SU-DHL-6 (cell line): ENCODE results near the gene SUN3.

ENCODE experiments used
- H2AFZ ChIP-seq: fragments of 200-600 bp; sonication (generic); 2 replicates; pipeline ENCODE4 v1.6.1; 2014; ENCODE audit warnings: low read depth, mild to moderate bottlenecking, moderate library complexity, mixed read lengths, antibody characterized with exemption, low read length; ENCODE audit not compliant: severe bottlenecking
- H3F3A ChIP-seq: fragments of 200-600 bp; shearing (Covaris generic); 2 replicates; pipeline ENCODE4 v1.6.0; 2016; ENCODE audit warnings: antibody characterized with exemption, mild to moderate bottlenecking; ENCODE audit not compliant: insufficient read depth
- H3K27ac ChIP-seq: fragments of 200-600 bp; sonication (generic); 2 replicates; pipeline ENCODE4 v1.5.1; 2016; ENCODE audit warnings: low read depth, mild to moderate bottlenecking, low read length, moderate library complexity, mixed read lengths
- H3K27me3 ChIP-seq: fragments of 200-600 bp; sonication (generic), shearing (Covaris generic); 2 replicates; pipeline ENCODE4 v1.6.0; 2014; ENCODE audit warnings: mild to moderate bottlenecking, low read length
- H3K36me3 ChIP-seq: fragments of 200-600 bp; sonication (generic); 2 replicates; pipeline ENCODE4 v1.6.1; 2014; ENCODE audit warnings: mild to moderate bottlenecking, low read length, mixed read lengths
- H3K4me2 ChIP-seq: fragments of 300-600, 200-600 bp; shearing (Covaris generic), sonication (generic); 2 replicates; pipeline ENCODE4 v1.6.0; 2014; ENCODE audit warnings: low read length, low read depth, mild to moderate bottlenecking; ENCODE audit not compliant: poor library complexity, severe bottlenecking
- H3K4me3 ChIP-seq: fragments of 200-600 bp; sonication (generic); 2 replicates; pipeline ENCODE4 v1.5.1; 2014; ENCODE audit warnings: antibody characterized with exemption, low read length, mild to moderate bottlenecking, mixed read lengths; ENCODE audit not compliant: insufficient read depth, poor library complexity, severe bottlenecking
- H3K79me2 ChIP-seq: fragments of 200-600 bp; sonication (generic); 2 replicates; pipeline ENCODE4 v1.6.1; 2014; ENCODE audit warnings: mild to moderate bottlenecking, low read length, moderate library complexity; ENCODE audit not compliant: insufficient read depth
- H3K9ac ChIP-seq: fragments of 200-600 bp; sonication (generic); 2 replicates; pipeline ENCODE4 v1.7.0; 2014; ENCODE audit warnings: mild to moderate bottlenecking, low read length
- H3K9me2 ChIP-seq: fragments of 200-600 bp; sonication (generic); replicated peaks from 2 replicates; pipeline ENCODE4 v1.6.1; 2014; ENCODE audit warnings: low read length; ENCODE audit not compliant: insufficient read depth
- H3K9me3 ChIP-seq: fragments of 200-600 bp; sonication (generic); 2 replicates; pipeline ENCODE4 v1.6.1; 2014; ENCODE audit warnings: low read length, mixed read lengths; ENCODE audit not compliant: insufficient read depth
- H4K20me1 ChIP-seq: fragments of 200-600 bp; sonication (generic); 2 replicates; pipeline ENCODE4 v1.6.1; 2014; ENCODE audit warnings: low read depth, mild to moderate bottlenecking, antibody characterized with exemption, low read length, moderate library complexity, mixed read lengths
- CTCF ChIP-seq: fragments of 200-600 bp; sonication (generic); IDR thresholded peaks from one replicate; pipeline ENCODE4 v1.5.1; 2017; ENCODE audit warnings: antibody characterized with exemption, mild to moderate bottlenecking, low read length, moderate library complexity; ENCODE audit not compliant: insufficient read depth, poor library complexity, severe bottlenecking
- EZH2phosphoT487 ChIP-seq: fragments of 200-600 bp; sonication (generic), shearing (Covaris generic); conservative IDR thresholded peaks from 2 replicates; pipeline ENCODE4 v1.6.1; 2018; ENCODE audit warnings: mild to moderate bottlenecking, antibody characterized with exemption, low read length, moderate library complexity, mixed read lengths

The SUN3 gene

GRCh38 chr7:47941136-47941844 lies 87.6 kb downstream of the SUN3 start:
- no peaks in the 10 kb centered on the region for H3K79me2 ChIP-seq
- H3K27me3 ChIP-seq = no peaks in the 10 kb centered on the region
- H2AFZ ChIP-seq = no peak overlapping the region
- H3K27ac ChIP-seq = no peak overlapping the region
- no peaks in the 10 kb centered on the region for H3K9me2 ChIP-seq
- peaks cover 21% of the 10 kb centered on the region for H3F3A ChIP-seq
- H4K20me1 ChIP-seq = no peaks in the 10 kb centered on the region
- H3K9me3 ChIP-seq = no peaks in the 10 kb centered on the region
- no peak for TF ChIP-seq EZH2phosphoT487
- TF ChIP-seq CTCF = no peak
- H3K36me3 ChIP-seq = no peaks in the 10 kb centered on the region
- H3K4me2 ChIP-seq = no peak overlapping the region
- H3K9ac ChIP-seq = no peak overlapping the region
- H3K4me3 ChIP-seq = no peak overlapping the region

- Histone ChIP-seq H3K9ac (no peak overlapping the region), H3K4me3 (no peak overlapping the region), H2AFZ (no peak overlapping the region), H3F3A (peaks cover 25% of the 10 kb centered on the region), H3K79me2 (no peaks in the 10 kb centered on the region), H3K9me2 (no peaks in the 10 kb centered on the region), H4K20me1 (no peaks in the 10 kb centered on the region), H3K27ac (no peak overlapping the region), H3K4me2 (no peak overlapping the region), H3K27me3 (no peaks in the 10 kb centered on the region), H3K36me3 (no peaks in the 10 kb centered on the region), H3K9me3 (no peaks in the 10 kb centered on the region)
- TF ChIP-seq EZH2phosphoT487 = no peak
- no peak for TF ChIP-seq CTCF
Measured at GRCh38 chr7:47940088-47941013, 88.6 kb downstream of the SUN3 start.

GRCh38 chr7:47939425-47940036 lies 89.4 kb downstream of the SUN3 start:
- peaks cover 25% of the 10 kb centered on the region for H3F3A ChIP-seq
- TF ChIP-seq CTCF (no peak), EZH2phosphoT487 (no peak)
- H3K79me2 ChIP-seq = no peaks in the 10 kb centered on the region
- no peaks in the 10 kb centered on the region for H4K20me1 ChIP-seq
- H3K9me3 ChIP-seq = no peaks in the 10 kb centered on the region
- H3K4me3 ChIP-seq = no peak overlapping the region
- no peak overlapping the region for H2AFZ ChIP-seq
- no peaks in the 10 kb centered on the region for H3K9me2 ChIP-seq
- H3K27ac ChIP-seq = no peak overlapping the region
- H3K36me3 ChIP-seq = no peaks in the 10 kb centered on the region
- H3K27me3 ChIP-seq = no peaks in the 10 kb centered on the region
- H3K4me2 ChIP-seq = no peak overlapping the region
- no peak overlapping the region for H3K9ac ChIP-seq
